HG03457 (cell line): ENCODE results near the gene INTS13.
A peak's percentile ranks its signal among the peaks of the same experiment; 100 is the strongest.
"Not testable (repeated sequence)": the region's sequence is repeated elsewhere in the genome, so short reads cannot be mapped to it uniquely, and the experiment has no call there.

Experiments
- ATAC-seq: cut with Tn5 transposase; IDR thresholded peaks from one replicate; pipeline ENCODE4 v1.9.1; 2021; ENCODE audit warnings: moderate number of reproducible peaks; ENCODE audit not compliant: unreplicated experiment

INTS13 gene

GRCh38 chr12:26935636-26936378, 2.0 kb downstream of the INTS13 start:
- no peak for ATAC-seq

GRCh38 chr12:26929590-26929989, 8.2 kb downstream of the INTS13 start:
- no peak for ATAC-seq

- no peak for ATAC-seq
Measured at GRCh38 chr12:26928661-26929060, 9.1 kb downstream of the INTS13 start.

- no peak for ATAC-seq
Measured at GRCh38 chr12:26921886-26922285, 15.9 kb downstream of the INTS13 start.

- no peak for ATAC-seq
Measured at GRCh38 chr12:26919216-26919555, 18.6 kb downstream of the INTS13 start.

DNA sequence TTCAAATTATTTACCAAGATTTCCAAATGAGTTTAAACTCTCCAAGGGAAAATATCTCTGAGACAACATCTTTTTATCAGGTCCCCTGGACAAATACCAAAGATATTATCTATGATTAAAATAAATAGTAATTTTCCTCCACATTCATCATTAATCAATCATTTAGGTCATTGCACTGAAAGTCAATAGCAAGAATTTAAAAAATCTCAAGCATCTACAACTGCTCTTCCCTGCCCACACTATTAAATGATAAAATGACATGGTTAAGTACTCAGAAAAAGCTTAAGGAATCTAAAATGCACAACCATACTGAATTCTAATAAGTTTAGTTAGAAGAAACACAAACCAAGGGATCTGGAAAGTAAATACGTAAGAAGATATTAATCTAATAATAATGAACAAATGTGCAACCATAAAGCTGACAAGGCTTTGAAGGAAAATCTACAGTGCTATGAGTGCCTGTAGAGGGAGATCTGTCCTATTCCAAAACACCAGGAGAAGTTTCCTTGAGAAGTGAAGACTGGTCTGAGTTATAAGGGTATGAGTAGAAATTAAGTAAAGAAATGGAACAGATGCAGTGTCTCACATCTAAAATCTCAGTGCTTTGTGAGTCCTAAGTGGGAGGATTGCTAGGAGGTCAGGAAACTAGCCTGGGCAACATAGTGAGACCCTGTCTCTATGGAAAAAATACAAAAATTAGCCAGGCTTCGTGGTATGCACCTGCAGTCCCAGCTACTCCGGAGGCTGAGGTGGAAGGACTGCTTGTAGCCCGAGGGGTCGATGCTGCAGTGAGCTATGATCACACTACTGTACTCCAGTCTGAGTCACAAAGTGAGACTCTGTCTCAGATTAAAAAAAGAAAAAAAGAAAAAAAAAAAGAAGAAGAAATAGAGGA, 19.2 kb downstream of the INTS13 start:
- ATAC-seq, result no peak

GRCh38 chr12:26906704-26907103, 31.1 kb downstream of the INTS13 start:
- no peak for ATAC-seq

DNA sequence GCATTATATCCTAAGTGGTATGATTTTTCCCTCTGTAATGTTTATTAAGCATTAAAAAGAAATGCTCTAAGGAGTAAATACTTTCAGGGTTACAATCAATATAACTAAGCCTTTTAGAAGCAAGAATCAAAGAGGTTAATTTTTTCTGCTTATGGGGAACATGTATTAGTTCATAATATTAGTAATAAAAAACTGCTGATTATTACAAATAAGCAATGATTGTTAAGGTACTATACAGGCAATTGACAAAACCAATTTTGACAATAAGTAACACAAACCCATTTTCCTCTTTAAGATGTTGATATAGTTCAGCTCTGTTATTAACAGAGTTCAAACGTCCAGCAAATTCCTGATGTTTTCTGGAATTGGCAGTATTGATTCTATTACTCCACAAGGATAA, 31.8 kb downstream of the INTS13 start:
- ATAC-seq, result no peak

GRCh38 chr12:26903396-26903795, 34.4 kb downstream of the INTS13 start:
- not testable (repeated sequence) for ATAC-seq

- ATAC-seq, result no peak
Measured at GRCh38 chr12:26896913-26897312, 40.9 kb downstream of the INTS13 start.

DNA sequence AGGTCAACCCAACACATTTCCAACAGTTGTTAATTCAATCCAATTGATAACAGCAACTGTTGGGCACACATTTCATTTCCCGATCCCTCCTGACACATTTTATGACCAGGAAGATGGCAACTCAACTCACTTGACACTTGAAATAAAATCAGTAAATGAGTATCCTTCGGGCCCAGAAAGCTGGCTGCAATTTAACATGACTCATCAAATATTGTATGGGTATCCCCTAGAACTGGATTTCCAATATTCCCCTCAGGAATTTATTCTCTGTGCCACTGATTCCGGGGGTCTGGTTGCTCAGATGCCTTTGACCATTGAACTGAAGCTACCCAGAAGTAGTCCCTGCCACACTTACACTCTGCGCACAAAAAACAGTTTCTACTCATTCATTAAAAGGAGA, 42.1 kb downstream of the INTS13 start:
- ATAC-seq, result no peak

DNA sequence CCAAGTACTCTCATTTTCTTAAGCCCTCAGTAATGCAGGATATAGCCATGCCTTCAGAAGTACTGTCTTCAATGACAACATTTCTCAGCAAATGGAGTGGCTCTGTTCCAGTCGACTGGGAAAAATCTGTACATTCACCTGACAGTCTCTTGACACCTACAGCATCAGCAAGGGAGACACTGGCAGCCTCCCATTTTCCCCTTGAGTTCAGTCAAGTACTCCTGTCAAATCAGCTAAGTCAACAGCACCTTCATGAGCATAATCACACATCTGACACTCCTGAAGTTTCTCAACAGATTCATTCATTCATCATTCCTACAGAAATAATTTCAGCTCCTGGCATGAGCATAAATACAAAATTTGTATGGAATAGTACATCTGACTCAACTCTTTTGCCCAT, 46.1 kb downstream of the INTS13 start:
- no peak for ATAC-seq

- no peak for ATAC-seq
Measured at GRCh38 chr12:26890784-26891183, 47.0 kb downstream of the INTS13 start.

- ATAC-seq, result peak; percentile 82
Measured at GRCh38 chr12:26884765-26885576, 52.8 kb downstream of the INTS13 start.

DNA sequence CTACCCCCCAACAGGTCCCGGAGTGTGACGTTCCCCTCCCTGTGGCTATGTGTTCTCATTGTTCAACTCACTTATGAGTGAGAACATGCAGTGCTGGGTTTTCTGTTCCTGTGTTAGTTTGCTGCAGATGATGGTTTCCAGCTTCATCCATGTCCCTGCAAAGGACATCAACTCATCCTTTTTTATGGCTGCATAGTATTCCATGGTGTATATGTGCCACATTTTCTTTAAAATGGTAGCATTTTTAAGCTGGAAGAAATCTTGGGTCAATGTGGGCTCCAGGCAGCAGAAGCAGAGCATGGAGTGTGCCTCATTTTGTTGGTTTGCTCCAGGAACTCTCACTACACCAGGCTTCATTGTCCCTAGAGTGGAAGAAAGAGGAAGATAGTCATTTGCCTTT, 57.2 kb downstream of the INTS13 start:
- no peak for ATAC-seq

GRCh38 chr12:26878661-26879119, 59.1 kb downstream of the INTS13 start:
- ATAC-seq, result no peak

DNA sequence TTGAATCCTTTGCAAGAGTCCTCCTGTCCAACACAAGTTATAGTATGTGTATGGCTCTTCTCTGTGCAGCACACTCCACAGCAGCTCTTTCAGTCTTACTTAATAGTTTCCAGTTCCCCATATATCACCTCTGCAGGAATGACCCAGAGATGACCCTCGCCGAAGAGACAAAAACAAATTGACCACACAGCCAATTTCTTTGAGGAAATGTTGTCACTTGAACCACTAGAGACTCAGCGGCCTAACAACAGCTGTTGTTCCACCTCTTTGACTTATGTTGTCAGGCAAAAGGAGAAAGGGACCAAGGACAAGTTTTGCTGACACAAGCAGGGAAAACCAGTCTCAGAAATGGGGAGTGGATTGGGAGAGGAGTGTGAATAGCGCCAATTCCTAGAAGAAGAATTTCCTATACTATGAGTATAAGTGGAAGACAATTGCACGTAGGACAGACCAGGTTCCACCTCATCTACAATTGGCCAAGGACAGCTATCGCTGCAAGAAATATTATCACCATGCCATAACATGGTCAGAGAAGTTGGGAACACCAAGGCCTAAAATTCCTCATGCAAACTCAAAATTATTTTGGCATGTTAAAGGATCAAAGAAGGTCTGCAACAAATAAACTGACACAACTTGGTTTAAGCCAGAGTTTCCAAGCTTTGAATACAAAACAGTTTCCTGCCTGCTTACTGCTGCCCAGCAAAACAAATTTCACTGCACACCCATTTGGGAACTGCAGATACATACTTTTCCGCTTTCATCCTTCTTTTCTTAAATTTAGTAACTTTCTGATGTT, 63.1 kb downstream of the INTS13 start:
- ATAC-seq, result peak; percentile 48

- ATAC-seq, result no peak
Measured at GRCh38 chr12:26872625-26873024, 65.2 kb downstream of the INTS13 start.

DNA sequence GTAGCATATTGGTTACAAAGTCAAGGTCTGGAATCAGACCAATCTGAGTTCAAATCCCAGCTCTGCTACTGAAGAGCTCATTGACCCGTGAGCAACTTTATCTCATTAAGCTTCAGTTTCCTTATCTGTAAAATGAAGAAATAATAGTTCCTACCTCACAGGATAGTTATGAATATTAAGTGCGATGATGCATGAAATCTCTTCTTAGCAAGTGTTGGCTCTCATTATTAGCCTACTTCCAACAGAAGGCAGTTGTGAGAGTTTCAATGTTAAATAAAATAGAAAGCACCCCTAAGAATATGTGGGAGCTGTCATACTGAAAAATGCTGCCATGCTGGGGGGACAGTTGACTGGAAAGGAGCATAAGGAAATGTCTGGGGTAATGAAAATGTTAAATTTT, 65.8 kb downstream of the INTS13 start:
- ATAC-seq, result no peak
